ENCODE data around the gene CLIC3. TPM values are rescaled to one million over a fixed set of nuclear protein-coding genes. Genes with fewer than 3 reads are reported as not detected.

Gene CLIC3
- total RNA-seq, 1 experiment from 2014 or later = 24.1 TPM

DNA sequence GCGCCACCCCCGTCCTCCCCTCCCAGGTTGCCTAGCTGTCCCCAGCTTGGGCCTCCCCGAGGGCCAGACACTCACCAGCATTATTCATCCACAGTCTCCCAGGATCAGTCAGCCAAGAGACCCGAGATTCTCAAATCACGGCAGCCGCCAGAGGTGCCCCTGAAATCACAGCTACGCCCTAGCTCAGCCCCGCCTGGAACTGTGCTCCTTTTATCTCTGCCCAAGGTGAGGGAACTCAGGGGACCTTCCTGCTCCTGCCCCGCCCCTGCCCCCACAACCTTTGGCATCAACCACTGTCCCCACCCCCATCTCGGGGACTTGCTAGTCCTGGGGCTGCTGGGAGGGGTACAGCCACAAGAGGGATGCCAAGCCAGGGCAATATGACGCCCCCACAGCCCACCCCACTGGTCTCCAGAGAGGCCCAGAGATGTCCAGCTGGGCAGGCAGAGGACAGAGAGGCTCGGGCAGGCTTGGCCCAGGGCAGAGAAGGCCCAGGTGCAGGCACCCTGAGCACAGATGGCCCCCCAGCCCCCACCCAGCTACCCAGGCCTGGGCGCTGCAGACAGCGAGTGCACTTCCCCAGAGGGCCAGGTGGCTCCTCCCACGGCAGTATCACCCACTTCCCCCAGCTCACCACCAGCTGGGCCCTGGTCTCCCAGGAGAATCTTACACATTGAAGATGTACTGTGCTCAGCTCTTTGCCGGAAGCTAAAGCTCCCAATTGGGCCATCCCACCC lies 35.7 kb upstream of the CLIC3 start, which contains the start of gene FUT7:
Gene FUT7 (minus strand): TSS at position 185 of the 737 bp plus-strand sequence. CDS start 97 bp downstream, at position 88.
- TF ChIP-seq EZH2 (IDR thresholded peaks at IDR 0.05; ENCODE audit: low read depth) = no peak
- TF ChIP-seq, protein P1, sequence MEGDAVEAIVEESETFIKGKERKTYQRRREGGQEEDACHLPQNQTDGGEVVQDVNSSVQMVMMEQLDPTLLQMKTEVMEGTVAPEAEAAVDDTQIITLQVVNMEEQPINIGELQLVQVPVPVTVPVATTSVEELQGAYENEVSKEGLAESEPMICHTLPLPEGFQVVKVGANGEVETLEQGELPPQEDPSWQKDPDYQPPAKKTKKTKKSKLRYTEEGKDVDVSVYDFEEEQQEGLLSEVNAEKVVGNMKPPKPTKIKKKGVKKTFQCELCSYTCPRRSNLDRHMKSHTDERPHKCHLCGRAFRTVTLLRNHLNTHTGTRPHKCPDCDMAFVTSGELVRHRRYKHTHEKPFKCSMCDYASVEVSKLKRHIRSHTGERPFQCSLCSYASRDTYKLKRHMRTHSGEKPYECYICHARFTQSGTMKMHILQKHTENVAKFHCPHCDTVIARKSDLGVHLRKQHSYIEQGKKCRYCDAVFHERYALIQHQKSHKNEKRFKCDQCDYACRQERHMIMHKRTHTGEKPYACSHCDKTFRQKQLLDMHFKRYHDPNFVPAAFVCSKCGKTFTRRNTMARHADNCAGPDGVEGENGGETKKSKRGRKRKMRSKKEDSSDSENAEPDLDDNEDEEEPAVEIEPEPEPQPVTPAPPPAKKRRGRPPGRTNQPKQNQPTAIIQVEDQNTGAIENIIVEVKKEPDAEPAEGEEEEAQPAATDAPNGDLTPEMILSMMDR (conservative IDR thresholded peaks at IDR 0.05) = no peak
- H3K4me3 ChIP-seq = no peak within 1 kb of the TSS
- no peak within 1 kb of the TSS for H3K27ac ChIP-seq
- no peak for DNase-seq
- H3K9me3 ChIP-seq (ENCODE audit: insufficient read depth, low read depth) = no peaks in the 10 kb centered on the region
- H2AFZ ChIP-seq = no peak within 1 kb of the TSS
- intact Hi-C loops (cut with micrococcal nuclease; ENCODE audit: unreplicated experiment) = no loop called here
- H3K4me1 ChIP-seq (replicated peaks; ENCODE audit: insufficient read depth) = peaks cover 17% of the 10 kb centered on the region
- no peak within 1 kb of the TSS for H3K4me2 ChIP-seq
- peaks cover 27% of the 10 kb centered on the region; the same call in 1 of the 2 replicates for H3F3A ChIP-seq (ENCODE audit: insufficient read depth, low read depth)
- CTCF ChIA-PET = interaction anchor here (0.5 to 0.9 kb wide), 3 partner anchors 15 to 84 kb away, joined by 3 to 14 read pairs (median 3); no protein-coding TSS in a partner anchor
- BruUV-seq (replicated peaks) = no TSS peak
- H3K36me3 ChIP-seq (ENCODE audit: low read depth) = no peaks in the 10 kb centered on the region
- no peaks in the 10 kb centered on the region for H3K9me2 ChIP-seq (ENCODE audit: insufficient read depth)
- H3K79me2 ChIP-seq (ENCODE audit: low read depth) = no peaks in the 10 kb centered on the region
- no peaks in the 10 kb centered on the region for H3K27me3 ChIP-seq (ENCODE audit: insufficient read depth, low read depth)
- H4K20me1 ChIP-seq (ENCODE audit: insufficient read depth) = 0 out of 2 replicates have a peak, but pooled peaks cover 4% of the 10 kb centered on the region
- POLR2A ChIA-PET (ENCODE audit: unreplicated experiment) = no interaction called here

DNA sequence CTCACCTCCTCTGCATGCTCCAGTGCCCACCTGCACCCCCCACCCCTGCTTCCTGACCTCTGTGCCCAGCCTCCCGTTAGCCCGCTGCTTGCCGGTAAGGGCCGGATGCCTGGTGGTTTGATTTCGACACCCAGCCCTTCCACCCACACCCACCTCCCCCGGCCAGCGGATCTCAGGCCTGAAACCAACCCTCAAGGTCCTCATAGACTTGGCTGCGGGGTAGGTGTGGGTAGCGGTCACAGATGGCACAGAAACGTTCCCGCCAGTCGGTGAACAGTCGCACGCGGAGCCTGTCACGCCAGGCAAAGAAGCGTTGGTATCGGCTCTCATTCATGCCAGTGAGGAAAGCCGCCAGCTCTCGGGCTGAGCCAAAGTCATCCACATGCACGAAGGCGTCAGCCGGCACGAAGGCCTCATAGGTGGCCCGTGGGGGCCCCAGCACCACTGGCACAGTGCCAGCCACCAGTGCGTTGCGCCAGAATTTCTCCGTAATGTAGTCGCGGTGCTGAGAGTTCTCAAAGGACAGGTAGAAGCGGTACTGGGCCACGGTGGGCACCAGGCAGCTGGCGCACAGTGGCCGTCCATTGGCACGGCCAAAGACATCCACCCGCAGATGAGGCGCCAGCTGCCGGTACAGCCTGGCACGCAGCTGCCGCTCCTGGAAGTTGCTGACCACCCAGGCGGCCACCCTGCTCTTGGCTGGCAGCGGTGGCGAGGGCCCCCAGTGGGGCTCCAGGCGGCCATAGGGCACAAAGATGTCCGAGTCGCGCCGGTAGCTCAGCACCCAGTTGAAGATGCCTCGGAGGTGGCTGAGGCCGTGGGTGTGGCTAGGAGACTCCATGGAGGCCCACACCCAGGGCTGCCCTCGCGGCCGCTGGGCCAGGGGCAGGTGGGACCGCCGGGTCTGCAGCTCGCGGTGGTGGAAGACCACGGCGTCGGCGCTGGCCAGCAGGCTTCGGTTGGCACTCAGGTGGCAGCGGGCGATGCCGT lies 34.5 kb upstream of the CLIC3 start:
- TF ChIP-seq, protein P1 (conservative IDR thresholded peaks at IDR 0.05) = no peak
- TF ChIP-seq EZH2 (IDR thresholded peaks at IDR 0.05; ENCODE audit: low read depth) = no peak
- Histone ChIP-seq H3K36me3 (ENCODE audit: low read depth) (no peaks in the 10 kb centered on the region), H3K27me3 (ENCODE audit: insufficient read depth, low read depth) (no peaks in the 10 kb centered on the region), H3K79me2 (ENCODE audit: low read depth) (no peaks in the 10 kb centered on the region), H3K4me2 (no peak overlapping the region), H2AFZ (no peak overlapping the region), H4K20me1 (ENCODE audit: insufficient read depth) (0 out of 2 replicates have a peak, but pooled peaks cover 4% of the 10 kb centered on the region), H3K4me1 (replicated peaks; ENCODE audit: insufficient read depth) (peaks cover 17% of the 10 kb centered on the region), H3F3A (ENCODE audit: insufficient read depth, low read depth) (peaks cover 17% of the 10 kb centered on the region; the same call in 1 of the 2 replicates), H3K9me3 (ENCODE audit: insufficient read depth, low read depth) (no peaks in the 10 kb centered on the region), H3K9me2 (ENCODE audit: insufficient read depth) (no peaks in the 10 kb centered on the region), H3K4me3 (no peak overlapping the region), H3K27ac (no peak overlapping the region)
- no TSS peak for BruUV-seq (replicated peaks)
- ChIA-PET CTCF (interaction anchor here (0.6 kb wide), 2 partner anchors 29 to 953 kb away, joined by 4 to 13 read pairs; no protein-coding TSS in a partner anchor), POLR2A (ENCODE audit: unreplicated experiment) (no interaction called here)
- DNase-seq = no peak
- intact Hi-C loops (cut with micrococcal nuclease; ENCODE audit: unreplicated experiment) = no loop called here

DNA sequence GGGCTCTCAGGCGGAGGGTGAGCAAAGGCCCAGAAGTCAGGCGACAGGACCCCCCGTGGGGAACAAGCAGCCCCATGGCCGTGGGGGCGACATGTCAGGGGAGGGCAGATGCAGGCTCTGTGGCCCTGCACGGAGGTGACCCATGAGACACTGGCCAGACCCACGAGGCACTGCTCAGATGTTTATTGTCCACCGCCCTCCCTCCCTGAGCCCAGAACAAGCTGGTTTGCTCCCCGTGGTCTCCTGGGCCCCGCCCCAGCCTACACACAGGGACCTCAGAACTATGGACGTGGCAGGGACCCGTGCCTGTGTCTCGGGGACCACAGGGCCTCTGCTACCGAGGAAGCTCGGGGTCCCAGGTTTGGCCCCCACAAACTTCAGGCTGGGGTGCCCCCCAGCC lies 33.6 kb upstream of the CLIC3 start:
- H3K27ac ChIP-seq = no peak overlapping the region
- no peaks in the 10 kb centered on the region for H3K27me3 ChIP-seq (ENCODE audit: insufficient read depth, low read depth)
- intact Hi-C loops (cut with micrococcal nuclease; ENCODE audit: unreplicated experiment) = no loop called here
- H3K9me3 ChIP-seq (ENCODE audit: insufficient read depth, low read depth) = no peaks in the 10 kb centered on the region
- POLR2A ChIA-PET (ENCODE audit: unreplicated experiment) = interaction anchor here (0.6 to 0.7 kb wide), 2 partner anchors 229 to 230 kb away, joined by 4 to 13 read pairs; no protein-coding TSS in a partner anchor
- peaks cover 15% of the 10 kb centered on the region for H3K4me1 ChIP-seq (replicated peaks; ENCODE audit: insufficient read depth)
- H3F3A ChIP-seq (ENCODE audit: insufficient read depth, low read depth) = peaks cover 11% of the 10 kb centered on the region; the same call in 1 of the 2 replicates
- H3K9me2 ChIP-seq (ENCODE audit: insufficient read depth) = no peaks in the 10 kb centered on the region
- no peaks in the 10 kb centered on the region for H3K79me2 ChIP-seq (ENCODE audit: low read depth)
- no peaks in the 10 kb centered on the region for H4K20me1 ChIP-seq (ENCODE audit: insufficient read depth)
- TF ChIP-seq EZH2 (IDR thresholded peaks at IDR 0.05; ENCODE audit: low read depth) = no peak
- TF ChIP-seq, protein P1 (conservative IDR thresholded peaks at IDR 0.05) = no peak
- no peak overlapping the region for H3K4me2 ChIP-seq
- H3K36me3 ChIP-seq (ENCODE audit: low read depth) = no peaks in the 10 kb centered on the region
- no peak overlapping the region for H3K4me3 ChIP-seq
- CTCF ChIA-PET = interaction anchor here (0.5 to 1.4 kb wide), 17 partner anchors 17 to 392 kb away, joined by 3 to 20 read pairs (median 4); partner anchors contain the start of genes CLIC3, SAPCD2, SLC34A3 and TMEM141
- DNase-seq = no peak
- no peak overlapping the region for H2AFZ ChIP-seq
- no TSS peak for BruUV-seq (replicated peaks)
